ENCODE data around the gene BDH1. TPM values are rescaled to one million over a fixed set of nuclear protein-coding genes. Genes with fewer than 3 reads are reported as not detected.

Gene BDH1
- total and polyA plus RNA-seq, 2 of the 8 experiments (the other 6 are each of a cell fraction or from before 2014, with no cell fraction given): 27.2 to 28.1 TPM

- TF ChIP-seq, protein P1, sequence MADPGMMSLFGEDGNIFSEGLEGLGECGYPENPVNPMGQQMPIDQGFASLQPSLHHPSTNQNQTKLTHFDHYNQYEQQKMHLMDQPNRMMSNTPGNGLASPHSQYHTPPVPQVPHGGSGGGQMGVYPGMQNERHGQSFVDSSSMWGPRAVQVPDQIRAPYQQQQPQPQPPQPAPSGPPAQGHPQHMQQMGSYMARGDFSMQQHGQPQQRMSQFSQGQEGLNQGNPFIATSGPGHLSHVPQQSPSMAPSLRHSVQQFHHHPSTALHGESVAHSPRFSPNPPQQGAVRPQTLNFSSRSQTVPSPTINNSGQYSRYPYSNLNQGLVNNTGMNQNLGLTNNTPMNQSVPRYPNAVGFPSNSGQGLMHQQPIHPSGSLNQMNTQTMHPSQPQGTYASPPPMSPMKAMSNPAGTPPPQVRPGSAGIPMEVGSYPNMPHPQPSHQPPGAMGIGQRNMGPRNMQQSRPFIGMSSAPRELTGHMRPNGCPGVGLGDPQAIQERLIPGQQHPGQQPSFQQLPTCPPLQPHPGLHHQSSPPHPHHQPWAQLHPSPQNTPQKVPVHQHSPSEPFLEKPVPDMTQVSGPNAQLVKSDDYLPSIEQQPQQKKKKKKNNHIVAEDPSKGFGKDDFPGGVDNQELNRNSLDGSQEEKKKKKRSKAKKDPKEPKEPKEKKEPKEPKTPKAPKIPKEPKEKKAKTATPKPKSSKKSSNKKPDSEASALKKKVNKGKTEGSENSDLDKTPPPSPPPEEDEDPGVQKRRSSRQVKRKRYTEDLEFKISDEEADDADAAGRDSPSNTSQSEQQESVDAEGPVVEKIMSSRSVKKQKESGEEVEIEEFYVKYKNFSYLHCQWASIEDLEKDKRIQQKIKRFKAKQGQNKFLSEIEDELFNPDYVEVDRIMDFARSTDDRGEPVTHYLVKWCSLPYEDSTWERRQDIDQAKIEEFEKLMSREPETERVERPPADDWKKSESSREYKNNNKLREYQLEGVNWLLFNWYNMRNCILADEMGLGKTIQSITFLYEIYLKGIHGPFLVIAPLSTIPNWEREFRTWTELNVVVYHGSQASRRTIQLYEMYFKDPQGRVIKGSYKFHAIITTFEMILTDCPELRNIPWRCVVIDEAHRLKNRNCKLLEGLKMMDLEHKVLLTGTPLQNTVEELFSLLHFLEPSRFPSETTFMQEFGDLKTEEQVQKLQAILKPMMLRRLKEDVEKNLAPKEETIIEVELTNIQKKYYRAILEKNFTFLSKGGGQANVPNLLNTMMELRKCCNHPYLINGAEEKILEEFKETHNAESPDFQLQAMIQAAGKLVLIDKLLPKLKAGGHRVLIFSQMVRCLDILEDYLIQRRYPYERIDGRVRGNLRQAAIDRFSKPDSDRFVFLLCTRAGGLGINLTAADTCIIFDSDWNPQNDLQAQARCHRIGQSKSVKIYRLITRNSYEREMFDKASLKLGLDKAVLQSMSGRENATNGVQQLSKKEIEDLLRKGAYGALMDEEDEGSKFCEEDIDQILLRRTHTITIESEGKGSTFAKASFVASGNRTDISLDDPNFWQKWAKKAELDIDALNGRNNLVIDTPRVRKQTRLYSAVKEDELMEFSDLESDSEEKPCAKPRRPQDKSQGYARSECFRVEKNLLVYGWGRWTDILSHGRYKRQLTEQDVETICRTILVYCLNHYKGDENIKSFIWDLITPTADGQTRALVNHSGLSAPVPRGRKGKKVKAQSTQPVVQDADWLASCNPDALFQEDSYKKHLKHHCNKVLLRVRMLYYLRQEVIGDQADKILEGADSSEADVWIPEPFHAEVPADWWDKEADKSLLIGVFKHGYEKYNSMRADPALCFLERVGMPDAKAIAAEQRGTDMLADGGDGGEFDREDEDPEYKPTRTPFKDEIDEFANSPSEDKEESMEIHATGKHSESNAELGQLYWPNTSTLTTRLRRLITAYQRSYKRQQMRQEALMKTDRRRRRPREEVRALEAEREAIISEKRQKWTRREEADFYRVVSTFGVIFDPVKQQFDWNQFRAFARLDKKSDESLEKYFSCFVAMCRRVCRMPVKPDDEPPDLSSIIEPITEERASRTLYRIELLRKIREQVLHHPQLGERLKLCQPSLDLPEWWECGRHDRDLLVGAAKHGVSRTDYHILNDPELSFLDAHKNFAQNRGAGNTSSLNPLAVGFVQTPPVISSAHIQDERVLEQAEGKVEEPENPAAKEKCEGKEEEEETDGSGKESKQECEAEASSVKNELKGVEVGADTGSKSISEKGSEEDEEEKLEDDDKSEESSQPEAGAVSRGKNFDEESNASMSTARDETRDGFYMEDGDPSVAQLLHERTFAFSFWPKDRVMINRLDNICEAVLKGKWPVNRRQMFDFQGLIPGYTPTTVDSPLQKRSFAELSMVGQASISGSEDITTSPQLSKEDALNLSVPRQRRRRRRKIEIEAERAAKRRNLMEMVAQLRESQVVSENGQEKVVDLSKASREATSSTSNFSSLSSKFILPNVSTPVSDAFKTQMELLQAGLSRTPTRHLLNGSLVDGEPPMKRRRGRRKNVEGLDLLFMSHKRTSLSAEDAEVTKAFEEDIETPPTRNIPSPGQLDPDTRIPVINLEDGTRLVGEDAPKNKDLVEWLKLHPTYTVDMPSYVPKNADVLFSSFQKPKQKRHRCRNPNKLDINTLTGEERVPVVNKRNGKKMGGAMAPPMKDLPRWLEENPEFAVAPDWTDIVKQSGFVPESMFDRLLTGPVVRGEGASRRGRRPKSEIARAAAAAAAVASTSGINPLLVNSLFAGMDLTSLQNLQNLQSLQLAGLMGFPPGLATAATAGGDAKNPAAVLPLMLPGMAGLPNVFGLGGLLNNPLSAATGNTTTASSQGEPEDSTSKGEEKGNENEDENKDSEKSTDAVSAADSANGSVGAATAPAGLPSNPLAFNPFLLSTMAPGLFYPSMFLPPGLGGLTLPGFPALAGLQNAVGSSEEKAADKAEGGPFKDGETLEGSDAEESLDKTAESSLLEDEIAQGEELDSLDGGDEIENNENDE (IDR thresholded peaks at IDR 0.05; ENCODE audit: insufficient replicate concordance, low read length): no peak
- TF ChIP-seq CBX8 (IDR thresholded peaks at IDR 0.05; ENCODE audit: borderline replicate concordance, low read depth, low read length): no peak
Measured at GRCh38 chr3:197522881-197523441, 32.8 kb downstream of the BDH1 start (continued).
